ENCODE data around the gene LOXL4.

DNA sequence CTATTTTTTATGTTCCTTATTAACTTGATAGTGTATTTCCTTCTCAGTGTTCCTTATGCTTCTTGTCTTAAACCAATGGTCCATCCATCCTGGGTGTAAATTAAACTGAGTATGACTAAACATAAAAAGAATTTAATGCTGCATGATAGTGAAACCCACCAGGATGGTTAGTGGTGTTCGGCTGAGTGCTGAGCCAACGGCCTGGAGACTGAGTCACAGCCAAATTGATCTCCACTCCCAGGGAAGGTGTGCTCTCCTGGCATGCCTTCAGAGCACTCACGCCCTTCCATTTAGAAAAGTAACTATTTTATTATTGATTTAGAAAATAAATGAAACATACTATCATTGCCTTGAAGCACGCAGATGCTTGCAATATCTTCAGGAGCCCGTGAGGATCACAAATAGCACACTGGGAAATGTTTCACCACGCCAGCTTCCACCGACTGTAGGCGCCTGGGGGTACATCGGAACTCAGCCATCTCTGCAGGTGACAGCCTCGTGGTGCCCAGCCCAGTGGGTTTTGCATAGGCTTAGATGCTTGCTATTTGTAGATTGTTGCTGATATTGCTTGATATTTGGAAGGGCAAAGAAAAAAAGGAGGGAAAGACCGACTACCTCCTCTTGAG, 40.0 kb upstream of the LOXL4 start:
- no peak for TF ChIP-seq POLR2AphosphoS5 (IDR thresholded peaks at IDR 0.05; ENCODE audit: low read depth, low read length)
- no peak for TF ChIP-seq POLR2A (IDR thresholded peaks at IDR 0.05; ENCODE audit: low read depth, low read length)
- no peak for TF ChIP-seq TAF1 (IDR thresholded peaks at IDR 0.05; ENCODE audit: borderline replicate concordance, low read depth, low read length)

All from GM12892 (cell line).